Mononuclear cell (primary cell): ENCODE data around the gene HOXB5. TPM values are rescaled to one million over a fixed set of nuclear protein-coding genes. Genes with fewer than 3 reads are reported as not detected.

ENCODE experiments used
- H3K27me3 ChIP-seq: 2 replicates; pipeline ENCODE4 v1.6.0; 2011; ENCODE audit warnings: low read length, control low read depth; ENCODE audit not compliant: insufficient read depth
- H3K4me1 ChIP-seq: 2 replicates; pipeline ENCODE4 v1.5.1; 2011; ENCODE audit warnings: mild to moderate bottlenecking, low read length, control low read depth; ENCODE audit not compliant: insufficient read depth
- H3K4me3 ChIP-seq: 2 replicates; pipeline ENCODE4 v1.5.1; 2011; ENCODE audit warnings: mild to moderate bottlenecking, low read length, moderate library complexity
- H3K9me3 ChIP-seq: 2 replicates; pipeline ENCODE4 v1.5.1; 2011; ENCODE audit warnings: low read depth, mild to moderate bottlenecking, control low read depth, low read length
- total RNA-seq: library from RNA; depleted of rRNA; stranded (reverse); fragments of >200 nt; gene quantifications from one replicate; pipeline ENCODE4 v1.2.3, GENCODE V29; 2012

Gene HOXB5
- total RNA-seq, 1 donor, result not detected

- Histone ChIP-seq H3K9me3 (no peaks in the 10 kb centered on the region), H3K27me3 (peaks cover 64% of the 10 kb centered on the region), H3K4me1 (peaks cover 6% of the 10 kb centered on the region), H3K4me3 (no peak overlapping the region)
Observed at GRCh38 chr17:48571024-48571818, 22.4 kb downstream of the HOXB5 start.

GRCh38 chr17:48570325-48571023, 23.1 kb downstream of the HOXB5 start:
- Histone ChIP-seq H3K4me3 (no peak overlapping the region), H3K9me3 (no peaks in the 10 kb centered on the region), H3K4me1 (no peaks in the 10 kb centered on the region), H3K27me3 (peaks cover 61% of the 10 kb centered on the region)

GRCh38 chr17:48569674-48570324, 23.8 kb downstream of the HOXB5 start:
- peaks cover 61% of the 10 kb centered on the region for H3K27me3 ChIP-seq
- no peaks in the 10 kb centered on the region for H3K4me1 ChIP-seq
- H3K9me3 ChIP-seq, result no peaks in the 10 kb centered on the region
- no peak overlapping the region for H3K4me3 ChIP-seq

- H3K27me3 ChIP-seq, result peaks cover 64% of the 10 kb centered on the region
Observed at GRCh38 chr17:48569240-48569582, 24.4 kb downstream of the HOXB5 start.

GRCh38 chr17:48568499-48569239, 24.9 kb downstream of the HOXB5 start:
- Histone ChIP-seq H3K9me3 (no peaks in the 10 kb centered on the region), H3K4me1 (no peaks in the 10 kb centered on the region), H3K4me3 (no peak overlapping the region), H3K27me3 (peaks cover 64% of the 10 kb centered on the region)

More at GRCh38 chr17:48569240-48569582, 24.4 kb downstream of the HOXB5 start:
- H3K4me1 ChIP-seq, result no peaks in the 10 kb centered on the region
- H3K4me3 ChIP-seq, result no peak overlapping the region
- H3K9me3 ChIP-seq, result no peaks in the 10 kb centered on the region

GRCh38 chr17:48567646-48568354, 25.8 kb downstream of the HOXB5 start:
- Histone ChIP-seq H3K9me3 (no peaks in the 10 kb centered on the region), H3K27me3 (peaks cover 66% of the 10 kb centered on the region), H3K4me3 (no peak overlapping the region), H3K4me1 (no peaks in the 10 kb centered on the region)

- no peak overlapping the region for H3K4me3 ChIP-seq
Observed at GRCh38 chr17:48567209-48567608, 26.4 kb downstream of the HOXB5 start.

GRCh38 chr17:48566717-48567116, 26.9 kb downstream of the HOXB5 start:
- Histone ChIP-seq H3K9me3 (no peaks in the 10 kb centered on the region), H3K4me1 (no peaks in the 10 kb centered on the region), H3K27me3 (peaks cover 63% of the 10 kb centered on the region), H3K4me3 (no peak overlapping the region)

More at GRCh38 chr17:48567209-48567608, 26.4 kb downstream of the HOXB5 start:
- Histone ChIP-seq H3K9me3 (no peaks in the 10 kb centered on the region), H3K4me1 (no peaks in the 10 kb centered on the region), H3K27me3 (peaks cover 64% of the 10 kb centered on the region)

- Histone ChIP-seq H3K9me3 (no peaks in the 10 kb centered on the region), H3K4me3 (no peak overlapping the region), H3K27me3 (peaks cover 61% of the 10 kb centered on the region), H3K4me1 (no peaks in the 10 kb centered on the region)
Observed at GRCh38 chr17:48565925-48566710, 27.5 kb downstream of the HOXB5 start.

- Histone ChIP-seq H3K27me3 (peaks cover 51% of the 10 kb centered on the region), H3K9me3 (no peaks in the 10 kb centered on the region), H3K4me3 (no peak overlapping the region), H3K4me1 (no peaks in the 10 kb centered on the region)
Observed at GRCh38 chr17:48565022-48565554, 28.5 kb downstream of the HOXB5 start.

GRCh38 chr17:48564188-48565021, 29.2 kb downstream of the HOXB5 start:
- peaks cover 44% of the 10 kb centered on the region for H3K27me3 ChIP-seq
- H3K4me1 ChIP-seq, result no peaks in the 10 kb centered on the region
- H3K4me3 ChIP-seq, result no peak overlapping the region
- H3K9me3 ChIP-seq, result no peaks in the 10 kb centered on the region

GRCh38 chr17:48563867-48564187, 29.8 kb downstream of the HOXB5 start:
- H3K4me3 ChIP-seq, result no peak overlapping the region
- H3K9me3 ChIP-seq, result no peaks in the 10 kb centered on the region
- H3K4me1 ChIP-seq, result no peaks in the 10 kb centered on the region
- peaks cover 39% of the 10 kb centered on the region for H3K27me3 ChIP-seq

GRCh38 chr17:48563385-48563838, 30.2 kb downstream of the HOXB5 start:
- H3K4me1 ChIP-seq, result no peaks in the 10 kb centered on the region
- H3K9me3 ChIP-seq, result no peaks in the 10 kb centered on the region
- no peak overlapping the region for H3K4me3 ChIP-seq
- H3K27me3 ChIP-seq, result peaks cover 35% of the 10 kb centered on the region
